HL-60 (cell line): Measurements from ENCODE around the gene KMT2C.

ENCODE experiments used
- CTCF ChIP-seq: IDR thresholded peaks from one replicate; pipeline ENCODE4 v1.5.1; 2011; ENCODE audit warnings: low read length, control low read depth, inconsistent platforms; ENCODE audit not compliant: insufficient read depth
- GABPA ChIP-seq: IDR thresholded peaks from 2 replicates; pipeline ENCODE4 v1.6.1; 2012; ENCODE audit warnings: low read depth
- POLR2AphosphoS5 ChIP-seq: IDR thresholded peaks from 2 replicates; pipeline ENCODE4 v1.6.1; 2012; ENCODE audit warnings: low read depth
- REST ChIP-seq: IDR thresholded peaks from 2 replicates; pipeline ENCODE4 v1.6.1; 2012; ENCODE audit warnings: low read depth; ENCODE audit not compliant: insufficient replicate concordance
- SPI1 ChIP-seq: IDR thresholded peaks from 2 replicates; pipeline ENCODE4 v1.6.1; 2012; ENCODE audit warnings: low read depth, mild to moderate bottlenecking, borderline replicate concordance

GRCh38 chr7:152392254-152392653, 43.5 kb downstream of the KMT2C start:
- TF ChIP-seq CTCF (no peak), POLR2AphosphoS5 (no peak), REST (no peak), SPI1 (no peak), GABPA (no peak)
